Measurements from ENCODE around the gene TIMM21. TPM values are rescaled to one million over a fixed set of nuclear protein-coding genes. Genes with fewer than 3 reads are reported as not detected.

The TIMM21 gene
- total RNA-seq, 1 experiment from 2014 or later, result 82.0 TPM

DNA sequence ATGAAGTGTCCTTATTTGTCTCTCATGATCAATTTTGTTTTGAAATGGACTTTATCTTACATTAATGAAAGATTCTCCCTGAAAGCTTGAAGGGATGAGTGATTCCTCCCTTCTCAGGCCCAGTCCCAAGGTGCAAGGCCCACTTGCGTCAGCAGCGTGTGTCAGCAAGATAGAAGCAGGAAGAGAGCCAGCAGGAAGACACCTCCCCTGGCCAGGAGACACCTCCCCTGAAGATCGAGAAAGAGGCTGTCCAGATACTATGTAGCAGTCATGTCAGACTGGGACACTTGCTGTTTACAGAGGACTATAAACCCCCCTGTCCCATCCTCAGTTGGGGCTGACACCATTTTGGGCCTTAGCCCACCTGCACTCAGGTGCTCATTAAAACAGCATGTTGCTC is 38.3 kb downstream of the TIMM21 start:
- intact Hi-C loops (cut with micrococcal nuclease; ENCODE audit: unreplicated experiment), result no loop called here
- peaks cover 27% of the 10 kb centered on the region for H3K27me3 ChIP-seq (ENCODE audit: control insufficient read depth, insufficient read depth, low read length)
- CTCF ChIA-PET, result no interaction called here
- BruUV-seq (replicated peaks), result no TSS peak
- in situ Hi-C loops (cut with HindIII; ENCODE audit: low pct_unique_long_range_greater_than_20kb, low sequenced_read_pairs), result loop anchor here (25.0 kb wide), 1 partner anchor 151 kb away; no protein-coding TSS in a partner anchor
- no peaks in the 10 kb centered on the region for H3K4me1 ChIP-seq (ENCODE audit: control insufficient read depth, insufficient read depth, low read length)
- ATAC-seq, result no peak
- no peaks in the 10 kb centered on the region for H3K36me3 ChIP-seq (ENCODE audit: control insufficient read depth, insufficient read depth, low read length)
- H3K4me3 ChIP-seq (ENCODE audit: low read depth in 2 of 2, low read length in 2 of 2), result no peak overlapping the region
- no peak overlapping the region for H3K27ac ChIP-seq (ENCODE audit: low read length)
- DNase-seq (ENCODE audit: low read depth, low spot score), result no peak
- H3K9me3 ChIP-seq (ENCODE audit: control insufficient read depth, insufficient read depth, low read depth, low read length), result no peaks in the 10 kb centered on the region
- POLR2A ChIA-PET, result no interaction called here
- no peak for TF ChIP-seq SIN3A (IDR thresholded peaks at IDR 0.05; ENCODE audit: borderline replicate concordance, insufficient read depth, low read depth, low read length)
- TF ChIP-seq CTCF (IDR thresholded peaks at IDR 0.05), result no peak
- TF ChIP-seq TCF7L2 (IDR thresholded peaks at IDR 0.05; ENCODE audit: low read depth, low read length), result no peak
- no peak for TF ChIP-seq POLR2AphosphoS5 (IDR thresholded peaks at IDR 0.05; ENCODE audit: low read depth, low read length)
- no peak for TF ChIP-seq REST (IDR thresholded peaks at IDR 0.05; ENCODE audit: insufficient read depth in 1 of 2, low read depth in 2 of 2, low read length in 1 of 2)

DNA sequence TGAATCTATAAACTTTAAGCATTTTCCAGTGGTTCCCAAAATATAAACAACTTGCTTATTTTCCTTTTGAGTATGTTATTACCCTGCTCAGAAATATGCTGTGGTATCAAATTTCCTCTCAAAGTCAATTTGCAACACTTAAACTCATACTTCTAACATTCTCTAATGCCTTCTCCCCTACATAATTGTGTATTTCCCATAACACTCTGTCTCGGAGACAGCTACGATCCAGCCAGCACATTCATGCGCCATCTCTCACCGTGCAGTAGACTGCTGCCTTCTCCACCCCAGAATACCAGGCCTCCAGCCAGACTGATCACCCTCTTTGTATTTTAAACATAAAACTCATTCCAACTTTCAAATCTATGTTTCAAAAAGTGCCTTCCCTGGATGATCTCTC is 41.8 kb downstream of the TIMM21 start:
- TF ChIP-seq TCF7L2 (IDR thresholded peaks at IDR 0.05; ENCODE audit: low read depth, low read length), result no peak
- TF ChIP-seq SIN3A (IDR thresholded peaks at IDR 0.05; ENCODE audit: borderline replicate concordance, insufficient read depth, low read depth, low read length), result no peak
- TF ChIP-seq POLR2AphosphoS5 (IDR thresholded peaks at IDR 0.05; ENCODE audit: low read depth, low read length), result no peak
- TF ChIP-seq REST (IDR thresholded peaks at IDR 0.05; ENCODE audit: insufficient read depth in 1 of 2, low read depth in 2 of 2, low read length in 1 of 2), result no peak
- TF ChIP-seq CTCF (IDR thresholded peaks at IDR 0.05), result no peak
- intact Hi-C loops (cut with micrococcal nuclease; ENCODE audit: unreplicated experiment), result no loop called here
- Histone ChIP-seq H3K36me3 (ENCODE audit: control insufficient read depth, insufficient read depth, low read length) (no peaks in the 10 kb centered on the region), H3K4me3 (ENCODE audit: low read depth in 2 of 2, low read length in 2 of 2) (no peak overlapping the region), H3K9me3 (ENCODE audit: control insufficient read depth, insufficient read depth, low read depth, low read length) (no peaks in the 10 kb centered on the region), H3K27ac (ENCODE audit: low read length) (no peak overlapping the region), H3K27me3 (ENCODE audit: control insufficient read depth, insufficient read depth, low read length) (peaks cover 12% of the 10 kb centered on the region), H3K4me1 (ENCODE audit: control insufficient read depth, insufficient read depth, low read length) (no peaks in the 10 kb centered on the region)
- ChIA-PET CTCF (interaction anchor here (1.2 kb wide), 1 partner anchor 303 kb away, joined by 3 read pairs; no protein-coding TSS in a partner anchor), POLR2A (interaction anchor here (0.6 kb wide), 1 partner anchor 30 kb away, joined by 3 read pairs; no protein-coding TSS in a partner anchor)
- ATAC-seq, result no peak
- in situ Hi-C loops (cut with HindIII; ENCODE audit: low pct_unique_long_range_greater_than_20kb, low sequenced_read_pairs), result loop anchor here (25.0 kb wide), 1 partner anchor 147 kb away; no protein-coding TSS in a partner anchor
- no peak for DNase-seq (ENCODE audit: low read depth, low spot score)
- no TSS peak for BruUV-seq (replicated peaks)
